Inflammatory macrophage treated with lipopolysaccharide for 4 hours (primary cell): ENCODE measurements around the gene USP37.

Source experiments
- DNase-seq: peaks from one replicate; pipeline ENCODE4 v3.0.0-alpha.2; 2020

Gene USP37, protein sequence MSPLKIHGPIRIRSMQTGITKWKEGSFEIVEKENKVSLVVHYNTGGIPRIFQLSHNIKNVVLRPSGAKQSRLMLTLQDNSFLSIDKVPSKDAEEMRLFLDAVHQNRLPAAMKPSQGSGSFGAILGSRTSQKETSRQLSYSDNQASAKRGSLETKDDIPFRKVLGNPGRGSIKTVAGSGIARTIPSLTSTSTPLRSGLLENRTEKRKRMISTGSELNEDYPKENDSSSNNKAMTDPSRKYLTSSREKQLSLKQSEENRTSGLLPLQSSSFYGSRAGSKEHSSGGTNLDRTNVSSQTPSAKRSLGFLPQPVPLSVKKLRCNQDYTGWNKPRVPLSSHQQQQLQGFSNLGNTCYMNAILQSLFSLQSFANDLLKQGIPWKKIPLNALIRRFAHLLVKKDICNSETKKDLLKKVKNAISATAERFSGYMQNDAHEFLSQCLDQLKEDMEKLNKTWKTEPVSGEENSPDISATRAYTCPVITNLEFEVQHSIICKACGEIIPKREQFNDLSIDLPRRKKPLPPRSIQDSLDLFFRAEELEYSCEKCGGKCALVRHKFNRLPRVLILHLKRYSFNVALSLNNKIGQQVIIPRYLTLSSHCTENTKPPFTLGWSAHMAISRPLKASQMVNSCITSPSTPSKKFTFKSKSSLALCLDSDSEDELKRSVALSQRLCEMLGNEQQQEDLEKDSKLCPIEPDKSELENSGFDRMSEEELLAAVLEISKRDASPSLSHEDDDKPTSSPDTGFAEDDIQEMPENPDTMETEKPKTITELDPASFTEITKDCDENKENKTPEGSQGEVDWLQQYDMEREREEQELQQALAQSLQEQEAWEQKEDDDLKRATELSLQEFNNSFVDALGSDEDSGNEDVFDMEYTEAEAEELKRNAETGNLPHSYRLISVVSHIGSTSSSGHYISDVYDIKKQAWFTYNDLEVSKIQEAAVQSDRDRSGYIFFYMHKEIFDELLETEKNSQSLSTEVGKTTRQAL

GRCh38 chr2:218568190-218569037, at the start of gene USP37, which contains the start of gene CNOT9:
USP37 (minus strand) TSS chr2:218568351; CDS start chr2:218558653, 9,698 bp downstream.
CNOT9 (plus strand) TSS chr2:218568839; CDS start chr2:218568955, 116 bp downstream.
- peak; percentile 99 for DNase-seq

DNA sequence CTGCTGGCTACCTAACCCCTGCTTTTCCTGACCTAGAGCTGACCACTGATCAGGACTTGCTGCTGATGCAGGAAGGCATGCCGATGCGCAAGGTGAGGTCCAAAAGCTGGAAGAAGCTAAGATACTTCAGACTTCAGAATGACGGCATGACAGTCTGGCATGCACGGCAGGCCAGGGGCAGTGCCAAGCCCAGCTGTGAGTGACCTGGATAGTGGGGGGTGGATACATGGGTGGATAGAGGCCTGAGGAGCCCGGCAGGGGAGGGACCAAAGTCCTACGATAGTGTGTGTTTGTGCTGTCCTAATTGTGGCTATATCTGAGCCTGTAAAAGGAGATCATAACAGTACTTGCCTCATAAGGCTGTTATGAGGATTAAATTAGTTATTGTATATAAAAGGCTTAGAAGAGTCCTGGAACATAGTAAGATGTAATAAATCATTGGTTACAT, 47.7 kb upstream of the USP37 start:
- DNase-seq = no peak

DNA sequence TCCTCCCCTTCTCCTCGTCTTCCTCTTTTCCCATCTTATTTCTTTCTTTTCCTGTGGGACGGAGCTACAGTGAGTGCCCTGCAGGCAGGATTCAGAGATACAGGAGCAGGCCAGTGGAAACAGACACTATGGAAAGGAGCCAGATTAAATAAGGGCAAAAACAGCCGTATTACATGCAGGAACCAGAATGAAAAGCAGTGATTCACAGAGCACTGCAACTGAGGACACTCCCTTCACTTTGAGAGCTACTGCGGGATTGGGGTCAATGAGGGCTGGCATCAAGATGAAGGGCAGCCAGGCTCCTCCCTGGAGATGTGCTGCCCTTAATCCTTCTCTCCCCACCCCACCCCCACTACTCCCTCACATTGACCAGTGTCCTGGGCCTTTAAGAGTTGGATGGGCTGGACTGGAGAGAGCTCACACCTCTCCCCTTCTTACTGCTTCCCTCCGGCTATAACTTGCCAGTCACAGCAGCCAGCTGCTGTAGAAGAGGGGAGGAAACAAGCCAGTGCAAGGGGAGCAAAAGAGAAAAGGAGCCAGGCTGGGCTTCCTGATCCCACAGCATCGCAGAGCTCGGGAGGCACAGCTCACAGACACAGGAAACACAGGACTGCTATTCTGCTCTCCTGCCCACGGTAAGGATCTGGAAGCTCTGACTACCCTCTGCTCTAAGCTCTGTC, 39.4 kb upstream of the USP37 start, which contains the start of gene PLCD4:
TSS of gene PLCD4 (plus strand) at position 464 of the 680 bp plus-strand sequence. CDS start 7,841 bp downstream, outside the sequence.
- DNase-seq = no peak

DNA sequence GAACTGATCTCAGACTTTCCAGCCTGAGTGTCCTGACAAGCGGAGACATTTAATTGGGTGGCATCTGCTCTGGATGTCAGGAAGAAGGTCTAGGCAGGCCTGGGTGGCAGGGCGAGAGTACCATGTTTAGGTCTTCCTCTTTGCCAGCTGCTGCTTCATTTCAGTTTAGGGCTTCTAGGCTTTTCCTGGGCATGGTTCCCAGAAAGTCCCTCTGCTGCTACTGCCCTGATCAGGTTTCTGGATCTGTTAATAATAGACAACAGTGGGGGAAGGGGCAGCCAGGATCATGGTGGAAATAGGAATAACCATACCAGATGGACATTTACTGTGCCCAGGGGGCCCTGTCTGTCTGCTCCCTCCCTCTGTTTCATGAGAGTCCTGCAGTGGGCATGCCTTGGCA, 37.3 kb upstream of the USP37 start:
- DNase-seq = no peak

- DNase-seq = no peak
Measured at GRCh38 chr2:218585541-218585940, 17.4 kb upstream of the USP37 start.

DNA sequence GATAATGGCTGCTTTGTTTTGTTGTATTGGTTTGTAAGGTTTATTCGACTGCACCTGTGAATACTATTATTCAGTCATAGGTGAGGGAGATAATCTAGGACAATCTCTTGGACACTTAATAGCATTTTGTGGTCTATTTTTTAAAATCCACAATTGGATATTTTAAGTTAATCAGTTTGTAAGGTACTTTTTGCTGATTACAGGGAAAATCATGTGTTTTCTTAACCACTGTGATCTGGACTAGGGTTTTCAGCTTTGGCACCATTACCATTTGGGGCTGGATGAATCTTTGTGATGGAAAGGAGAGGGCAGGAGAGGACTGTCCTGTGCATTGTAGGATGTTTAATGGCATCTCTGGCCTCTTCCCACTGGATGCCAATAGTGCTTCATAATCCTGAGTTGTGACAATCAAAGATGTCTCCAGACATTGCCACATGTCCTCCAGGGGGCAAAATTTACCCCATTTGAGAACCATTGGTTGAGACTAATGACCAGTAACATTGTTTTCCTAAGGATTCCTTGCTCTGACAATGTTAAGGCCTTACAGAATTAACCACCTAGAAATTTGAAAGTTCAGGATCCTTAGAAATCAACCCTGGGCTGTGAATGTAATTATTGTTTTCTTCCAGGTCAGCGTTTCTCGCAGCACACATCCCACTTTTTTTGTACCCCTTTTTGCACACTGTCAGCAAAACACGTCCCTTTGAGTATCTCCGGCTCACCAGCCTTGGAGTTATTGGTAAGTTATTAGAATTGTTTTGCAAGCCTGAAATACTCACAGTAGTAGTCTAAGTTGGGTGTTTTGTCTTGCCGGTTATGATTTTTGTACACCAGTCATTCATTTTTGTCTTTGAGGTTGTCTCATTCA, 16.1 kb upstream of the USP37 start:
- no peak for DNase-seq

GRCh38 chr2:218582076-218582475, 13.9 kb upstream of the USP37 start:
- peak; percentile 10 for DNase-seq

DNA sequence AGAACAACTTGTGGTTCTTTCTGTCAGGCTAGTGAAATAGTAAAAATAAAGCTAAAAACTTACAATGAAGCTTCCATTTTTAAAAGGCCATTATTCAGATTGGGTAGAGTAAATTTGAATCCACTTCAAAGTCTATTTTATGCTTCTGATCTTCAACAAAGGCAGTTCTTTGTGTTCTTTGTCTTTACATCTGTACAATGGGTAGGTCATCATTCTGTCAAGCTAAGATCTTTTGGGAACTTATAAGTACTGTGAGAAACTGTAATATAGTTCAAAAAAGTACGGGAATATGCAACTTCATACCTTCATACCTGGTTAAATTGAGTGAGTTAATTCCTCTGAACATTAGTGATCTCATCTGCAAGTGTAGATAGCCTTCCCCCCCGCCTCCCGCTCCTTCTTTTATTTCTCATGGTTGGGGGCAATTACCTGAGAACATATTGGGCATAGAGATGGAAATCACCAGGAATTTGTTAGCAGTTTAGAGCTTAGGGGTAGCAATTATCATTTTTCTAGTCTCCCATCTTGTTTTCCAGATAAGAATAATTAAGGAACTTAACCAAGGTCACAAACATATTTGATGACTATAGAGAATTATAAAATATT, 10.2 kb upstream of the USP37 start:
- DNase-seq = no peak

DNA sequence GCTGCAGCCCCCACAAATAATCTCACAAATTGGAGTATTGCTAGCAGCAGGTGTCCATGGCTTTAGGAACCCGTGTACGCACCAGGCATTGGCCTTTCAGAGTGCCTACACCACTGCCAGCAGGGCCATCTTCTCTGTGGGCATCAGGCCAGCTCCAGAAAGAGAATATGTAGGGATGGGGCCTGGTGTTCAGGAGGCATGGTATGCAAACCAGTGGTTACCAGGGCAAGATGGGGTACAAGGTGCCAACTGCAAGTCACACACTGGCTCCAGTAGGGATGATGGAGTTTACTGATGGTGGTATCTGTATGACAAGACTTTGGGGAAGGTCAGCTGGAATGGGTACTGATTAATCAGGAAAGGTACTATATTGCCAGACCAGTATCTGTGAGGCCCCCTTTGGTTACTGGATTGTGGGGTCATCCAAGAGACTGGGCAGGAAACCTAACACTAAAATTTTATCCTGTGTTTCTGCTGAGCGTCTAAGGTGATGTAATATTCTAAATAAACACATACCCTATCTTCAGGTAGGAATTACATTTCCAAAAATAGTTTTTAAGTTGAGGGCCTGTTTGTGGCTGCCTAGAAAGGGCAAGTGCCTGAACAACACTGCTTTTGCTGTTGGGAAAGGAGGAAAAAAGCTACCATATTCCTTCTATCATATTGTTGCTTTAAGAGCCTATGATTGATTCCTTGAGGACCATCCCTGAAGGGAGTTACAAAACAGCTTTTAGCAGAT, 9.5 kb upstream of the USP37 start:
- DNase-seq = no peak

- DNase-seq = no peak
Measured at GRCh38 chr2:218576854-218577253, 8.7 kb upstream of the USP37 start.

GRCh38 chr2:218570850-218571249, 2.7 kb upstream of the USP37 start:
- DNase-seq = peak; percentile 13

DNA sequence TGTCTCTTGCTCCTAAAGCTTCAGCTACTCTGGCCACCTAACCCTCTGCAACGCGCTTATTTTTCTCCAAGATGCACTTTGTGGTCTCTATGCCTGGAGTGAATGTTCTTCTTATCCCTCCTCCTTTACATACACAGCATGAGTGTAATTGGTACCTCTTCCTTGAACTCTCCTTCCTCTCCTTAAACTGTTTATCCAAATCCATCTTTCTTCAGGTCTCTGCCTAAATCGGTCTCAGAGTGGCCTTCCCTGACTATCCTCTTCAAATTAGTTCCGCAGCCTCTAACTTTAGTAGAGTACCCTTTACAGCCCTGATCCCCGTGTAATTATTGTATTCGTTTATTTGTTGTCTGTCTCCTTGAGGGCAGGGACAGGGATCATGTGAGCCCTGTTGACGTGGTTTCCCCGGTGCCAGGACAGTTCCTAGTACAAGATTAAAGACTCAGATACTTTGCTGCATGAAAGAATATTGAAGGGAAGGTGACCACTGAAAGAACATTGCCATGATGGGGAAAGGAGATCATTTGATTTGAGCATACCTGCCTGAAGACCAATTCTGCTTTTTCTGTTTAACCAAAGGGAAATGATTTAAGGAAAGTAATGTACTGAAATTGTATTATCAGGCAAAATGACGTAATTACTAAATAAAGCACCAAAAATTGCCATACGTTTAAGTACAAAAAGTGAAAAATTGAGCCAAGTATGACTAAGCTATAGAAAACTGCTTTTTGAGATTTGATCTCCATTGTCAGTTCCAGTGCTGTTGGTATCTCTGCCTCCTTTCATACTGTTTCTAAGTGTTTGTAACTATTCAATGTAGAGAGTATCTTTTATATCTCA, 1.7 kb upstream of the USP37 start:
- DNase-seq = peak; percentile 48

DNA sequence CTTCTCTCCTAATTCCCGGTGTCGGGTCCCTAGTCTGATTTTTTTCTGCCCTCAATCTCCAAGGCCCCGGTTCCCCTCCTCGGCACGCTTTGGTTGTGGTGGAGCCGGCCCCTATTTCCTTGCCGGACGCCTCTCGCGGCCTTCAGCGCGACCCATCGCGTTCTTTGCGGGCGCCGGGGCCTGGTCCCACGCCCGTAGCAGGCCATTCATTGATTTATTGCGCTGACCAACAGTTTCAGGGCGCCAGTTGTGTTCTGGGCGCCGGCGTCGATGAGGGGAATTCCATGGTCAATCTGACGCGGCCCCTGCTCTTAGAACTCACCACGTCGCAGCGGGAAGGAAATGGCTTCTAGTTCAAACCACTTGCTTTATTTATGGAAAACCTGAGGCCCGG, 884 bp upstream of the USP37 start:
- DNase-seq = peak; percentile 77

GRCh38 chr2:218567797-218568189, 358 bp downstream of the USP37 start:
- no peak for DNase-seq

DNA sequence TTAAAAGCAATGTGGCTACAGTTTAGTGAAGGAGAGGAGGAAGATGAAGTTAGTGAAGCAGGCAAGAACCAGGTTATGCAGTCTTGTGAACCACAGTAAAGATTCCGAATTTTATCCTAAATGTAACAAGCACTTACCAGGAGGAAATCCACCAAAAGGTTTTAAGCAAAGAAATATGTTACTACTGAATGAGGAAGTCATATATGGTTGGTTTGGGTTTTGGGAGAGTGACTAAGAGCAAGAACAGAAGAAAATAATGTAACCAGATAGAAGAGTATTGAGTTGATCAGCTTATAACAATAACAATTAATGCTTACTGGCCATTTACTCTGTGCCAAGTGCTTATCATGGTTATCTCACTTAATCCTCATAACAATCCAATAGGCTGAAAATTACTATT, 1.9 kb downstream of the USP37 start:
- DNase-seq = peak; percentile 16

DNA sequence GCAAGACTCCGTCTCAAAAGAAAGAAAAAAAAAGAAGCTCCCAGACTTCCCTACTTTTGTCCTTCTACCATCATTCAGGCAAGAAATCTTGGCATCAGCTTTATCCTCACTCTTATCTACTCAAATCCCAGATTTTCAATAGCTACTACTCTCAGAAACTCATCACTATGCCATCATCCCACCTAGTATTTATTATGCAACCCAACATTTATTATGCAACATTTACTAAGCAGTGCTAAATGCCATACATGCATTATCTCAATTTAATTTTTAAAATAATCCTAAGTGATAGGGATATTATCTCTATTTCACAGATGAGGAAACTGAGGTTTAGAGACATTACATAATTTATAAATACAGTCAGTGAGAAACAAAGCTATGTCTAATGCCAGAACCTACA, 4.1 kb downstream of the USP37 start:
- DNase-seq = peak; percentile 20

- no peak for DNase-seq
Measured at GRCh38 chr2:218558986-218559385, 9.2 kb downstream of the USP37 start.

DNA sequence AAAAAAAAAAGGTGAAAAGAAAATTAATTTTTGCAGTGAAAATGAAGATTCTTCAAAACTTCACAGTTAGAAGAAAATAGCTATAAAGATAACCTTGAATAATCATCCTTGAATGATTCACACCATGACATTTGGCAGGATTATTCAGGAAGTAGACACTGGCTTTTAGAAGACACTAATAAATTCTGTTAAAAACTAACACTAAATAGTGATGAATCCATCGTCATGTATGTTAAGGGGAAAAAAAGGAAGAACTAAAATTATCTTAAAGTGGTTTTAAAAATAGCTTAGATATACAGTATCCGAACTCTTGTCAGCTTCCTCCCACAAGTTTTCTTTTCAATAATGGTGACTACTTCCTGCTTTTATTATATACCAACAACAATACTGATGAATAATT, 10.2 kb downstream of the USP37 start:
- peak; percentile 53 for DNase-seq

DNA sequence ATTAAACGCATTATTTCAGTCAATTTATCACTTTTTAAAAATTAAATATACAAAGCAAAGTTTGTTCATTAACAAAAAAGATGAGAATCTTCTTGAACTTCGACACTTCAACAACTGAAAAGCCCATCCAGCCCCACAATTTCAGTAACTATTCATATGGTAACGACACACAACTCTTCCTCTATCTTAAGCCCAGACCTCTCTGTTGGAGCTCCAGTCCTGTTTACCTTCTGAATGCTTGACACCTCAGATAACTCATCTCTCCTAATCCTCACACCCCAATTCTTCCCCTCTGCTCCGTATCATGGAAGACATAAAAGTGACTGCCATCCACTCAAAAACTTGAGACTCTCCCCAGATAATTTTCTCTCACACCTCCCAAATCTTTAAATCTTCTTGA, 12.6 kb downstream of the USP37 start:
- no peak for DNase-seq
